SK-N-SH treated with all-trans-retinoic acid at 6 μM for 48 hours (cell line): ENCODE data around the gene TUFT1.

Experiments used
- ATAC-seq: fragments of 200-7000 bp; cut with Tn5 transposase; 3 replicates; pipeline ENCODE4 v1.9.1; 2020; ENCODE audit warnings: mild to moderate bottlenecking, moderate library complexity
- ARNTL ChIP-seq: fragments of 450-650 bp; formaldehyde crosslinking; IDR thresholded peaks from 2 replicates; pipeline ENCODE4 v1.5.0; 2020; ENCODE audit warnings: low read depth, mild to moderate bottlenecking, moderate library complexity, borderline replicate concordance
- BACH2 ChIP-seq: fragments of 250-450 bp; sonication (Bioruptor Pico); IDR thresholded peaks from 2 replicates; pipeline ENCODE4 v1.9.0; 2021; ENCODE audit warnings: mild to moderate bottlenecking, borderline replicate concordance
- CREB5 ChIP-seq: fragments of 250-450 bp; sonication (Bioruptor Pico); IDR thresholded peaks from 2 replicates; pipeline ENCODE4 v1.5.1; 2020; ENCODE audit warnings: low read depth, mild to moderate bottlenecking, moderate library complexity
- CSDC2 ChIP-seq: fragments of 250-450 bp; sonication (Bioruptor Pico); IDR thresholded peaks from 2 replicates; pipeline ENCODE4 v1.5.0; 2020; ENCODE audit warnings: mild to moderate bottlenecking, moderate library complexity
- CSRNP3 ChIP-seq: fragments of 250-450 bp; sonication (Bioruptor Pico); IDR thresholded peaks from 2 replicates; pipeline ENCODE4 v1.5.1; 2021; ENCODE audit warnings: mild to moderate bottlenecking, moderate library complexity
- GLIS3 ChIP-seq: fragments of 250-450 bp; sonication (Bioruptor Pico); IDR thresholded peaks from 2 replicates; pipeline ENCODE4 v1.5.0; 2020; ENCODE audit warnings: mild to moderate bottlenecking, moderate library complexity
- ISL1 ChIP-seq: fragments of 250-450 bp; sonication (Bioruptor Pico); IDR thresholded peaks from 2 replicates; pipeline ENCODE4 v2.1.2; 2022; ENCODE audit warnings: mild to moderate bottlenecking, moderate library complexity
- OSR1 ChIP-seq: fragments of 250-450 bp; sonication (Bioruptor Pico); IDR thresholded peaks from 2 replicates; pipeline ENCODE4 v1.8.0; 2022; ENCODE audit warnings: moderate library complexity, mild to moderate bottlenecking, inconsistent platforms
- POU6F1 ChIP-seq: fragments of 250-450 bp; sonication (Bioruptor Pico); IDR thresholded peaks from 2 replicates; pipeline ENCODE4 v1.8.0; 2021; ENCODE audit warnings: low read depth, mild to moderate bottlenecking, moderate library complexity, borderline replicate concordance
- PPARA ChIP-seq: fragments of 250-450 bp; sonication (Bioruptor Pico); IDR thresholded peaks from 2 replicates; pipeline ENCODE4 v1.5.0; 2020; ENCODE audit warnings: mild to moderate bottlenecking, borderline replicate concordance
- RARB ChIP-seq: fragments of 250-450 bp; sonication (Bioruptor Pico); IDR thresholded peaks from 2 replicates; pipeline ENCODE4 v1.8.0; 2021; ENCODE audit warnings: mild to moderate bottlenecking, moderate library complexity
- SNAI2 ChIP-seq: fragments of 250-450 bp; sonication (Bioruptor Pico); IDR thresholded peaks from 2 replicates; pipeline ENCODE4 v1.5.0; 2020; ENCODE audit warnings: mild to moderate bottlenecking, moderate library complexity
- TCF4 ChIP-seq: fragments of 250-450 bp; sonication (Bioruptor Pico); IDR thresholded peaks from 2 replicates; pipeline ENCODE4 v1.8.0; 2021; ENCODE audit warnings: mild to moderate bottlenecking, moderate library complexity, borderline replicate concordance
- TOX ChIP-seq: fragments of 250-450 bp; sonication (Bioruptor Pico); IDR thresholded peaks from 2 replicates; pipeline ENCODE4 v1.8.0; 2021; ENCODE audit warnings: mild to moderate bottlenecking, moderate library complexity, borderline replicate concordance
- TSHZ2 ChIP-seq: fragments of 250-450 bp; sonication (Bioruptor Pico); IDR thresholded peaks from 2 replicates; pipeline ENCODE4 v1.5.0; 2020; ENCODE audit warnings: mild to moderate bottlenecking, moderate library complexity
- ZC3H10 ChIP-seq: fragments of 250-450 bp; sonication (Bioruptor Pico); IDR thresholded peaks from 2 replicates; pipeline ENCODE4 v1.5.1; 2021; ENCODE audit warnings: mild to moderate bottlenecking, moderate library complexity
- ZFP3 ChIP-seq: fragments of 250-450 bp; sonication (Bioruptor Pico); IDR thresholded peaks from 2 replicates; pipeline ENCODE4 v1.5.0; 2020; ENCODE audit warnings: mild to moderate bottlenecking, moderate library complexity
- ZFP30 ChIP-seq: fragments of 450-650 bp; formaldehyde crosslinking; IDR thresholded peaks from 2 replicates; pipeline ENCODE4 v1.5.0; 2022; ENCODE audit warnings: mild to moderate bottlenecking, moderate library complexity
- ZNF565 ChIP-seq: fragments of 450-650 bp; formaldehyde crosslinking; conservative IDR thresholded peaks from 2 replicates; pipeline ENCODE4 v1.5.0; 2020; ENCODE audit warnings: low read depth, mild to moderate bottlenecking, moderate library complexity
- ZNF70 ChIP-seq: fragments of 450-650 bp; formaldehyde crosslinking; IDR thresholded peaks from 2 replicates; pipeline ENCODE4 v1.5.0; 2020; ENCODE audit warnings: mild to moderate bottlenecking, moderate library complexity
- ZNF8 ChIP-seq: fragments of 450-650 bp; formaldehyde crosslinking; IDR thresholded peaks from 2 replicates; pipeline ENCODE4 v1.5.0; 2020; ENCODE audit warnings: mild to moderate bottlenecking, moderate library complexity

Gene TUFT1

GRCh38 chr1:151504252-151504651 lies 35.9 kb upstream of the TUFT1 start (continued):
- TF ChIP-seq SNAI2 (CRISPR knock-in tag) = no peak
- TF ChIP-seq TCF4 (CRISPR knock-in tag) = no peak
- no peak for TF ChIP-seq ZNF70 (CRISPR knock-in tag)
- no peak for TF ChIP-seq CSDC2 (CRISPR knock-in tag)
- no peak for TF ChIP-seq OSR1
- no peak for TF ChIP-seq ZC3H10
- TF ChIP-seq PPARA = no peak

- ATAC-seq = no peak
- no peak for TF ChIP-seq TOX (CRISPR knock-in tag)
- no peak for TF ChIP-seq SNAI2 (CRISPR knock-in tag)
- no peak for TF ChIP-seq TSHZ2
- TF ChIP-seq, all 23 proteins: peak for 0
These were observed 35.4 kb upstream of the TUFT1 start for GRCh38 chr1:151504759-151505158.

- TF ChIP-seq ZNF8 (CRISPR knock-in tag) = no peak
- TF ChIP-seq TSHZ2 = no peak
- no peak for TF ChIP-seq ZFP3 (CRISPR knock-in tag)
- TF ChIP-seq CSDC2 (CRISPR knock-in tag) = no peak
- no peak for TF ChIP-seq BACH2 (CRISPR knock-in tag)
- no peak for TF ChIP-seq ARNTL (CRISPR knock-in tag)
- TF ChIP-seq RARB (CRISPR knock-in tag) = no peak
- no peak for TF ChIP-seq ZFP30 (CRISPR knock-in tag)
- TF ChIP-seq ZNF565 (CRISPR knock-in tag) = no peak
- no peak for TF ChIP-seq POU6F1 (CRISPR knock-in tag)
- no peak for TF ChIP-seq GLIS3 (CRISPR knock-in tag)
- no peak for TF ChIP-seq CREB5 (CRISPR knock-in tag)
- no peak for TF ChIP-seq ZC3H10
- TF ChIP-seq PPARA = no peak
- TF ChIP-seq SNAI2 (CRISPR knock-in tag) = no peak
- TF ChIP-seq TOX (CRISPR knock-in tag) = no peak
- TF ChIP-seq CSRNP3 (CRISPR knock-in tag) = no peak
- TF ChIP-seq ZNF70 (CRISPR knock-in tag) = no peak
- no peak for TF ChIP-seq ISL1 (CRISPR knock-in tag)
- TF ChIP-seq, all 23 proteins: peak for 0
- no peak for ATAC-seq
These were observed 31.3 kb upstream of the TUFT1 start for GRCh38 chr1:151508833-151509232.
